Fibroblast of the aortic adventitia (primary cell): Measurements from ENCODE around the gene RGS6. TPM values are rescaled to one million over a fixed set of nuclear protein-coding genes. Genes with fewer than 3 reads are reported as not detected.
A peak's percentile ranks its signal among the peaks of the same experiment; 100 is the strongest.

Experiments used
- DNase-seq: peaks from one replicate; pipeline ENCODE4 v3.0.0-alpha.2; 2010; ENCODE audit warnings: low read depth
- H3K4me3 ChIP-seq: 2 replicates; pipeline ENCODE4 v1.5.1; 2011; ENCODE audit warnings: low read depth, mild to moderate bottlenecking, control low read depth, low read length, moderate library complexity
- total RNA-seq: library from RNA; depleted of rRNA; stranded (reverse); fragments of >200 nt; gene quantifications from 2 replicates; pipeline ENCODE4 v1.2.3, GENCODE V29; 2012; ENCODE audit warnings: low replicate concordance
- TF ChIP-seq, protein P1 (sequence below): IDR thresholded peaks from 2 replicates; pipeline ENCODE4 v1.5.1; 2011; ENCODE audit warnings: mild to moderate bottlenecking, low read length, control low read depth, inconsistent platforms; ENCODE audit not compliant: insufficient read depth

RGS6 gene
- total RNA-seq, 1 donor, result not detected

DNA sequence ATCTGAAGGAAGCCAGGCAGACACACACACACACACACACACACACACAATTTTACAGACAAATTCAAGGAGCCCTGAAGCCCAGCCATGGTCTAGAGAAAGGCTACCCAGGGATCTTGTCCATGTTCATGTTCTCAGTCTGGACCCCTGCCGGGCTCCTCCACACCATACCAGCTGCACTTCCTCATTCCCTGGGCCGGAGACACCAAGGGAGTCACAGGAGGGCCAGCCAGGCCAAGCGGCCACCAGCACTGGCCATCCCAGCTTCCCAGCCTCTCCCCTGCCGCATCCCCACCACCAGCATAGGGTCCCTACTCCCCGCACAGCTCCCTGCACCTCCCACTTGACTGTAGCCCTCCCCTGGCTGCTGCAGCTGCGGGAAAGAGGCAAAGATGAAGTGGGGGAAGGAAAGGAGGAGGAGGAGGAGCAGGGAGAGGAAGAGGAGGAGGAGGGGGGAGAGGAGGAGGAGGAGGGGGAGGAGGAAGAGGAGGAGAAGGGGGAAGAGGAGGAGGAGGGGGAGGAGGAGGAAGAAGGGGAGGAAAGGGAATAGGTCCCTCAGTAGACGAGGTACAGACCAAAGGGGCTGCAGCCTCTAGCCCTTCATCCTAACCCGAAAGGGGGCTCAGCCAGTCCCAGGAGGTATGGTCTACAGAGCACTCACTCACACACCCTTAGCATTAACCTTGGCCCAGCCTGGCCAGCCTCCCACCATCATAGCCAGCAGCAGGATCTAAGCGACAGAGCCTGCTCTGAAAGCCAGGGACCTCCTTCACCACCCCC, 668.5 kb downstream of the RGS6 start:
- DNase-seq, result no peak
- TF ChIP-seq, protein P1, sequence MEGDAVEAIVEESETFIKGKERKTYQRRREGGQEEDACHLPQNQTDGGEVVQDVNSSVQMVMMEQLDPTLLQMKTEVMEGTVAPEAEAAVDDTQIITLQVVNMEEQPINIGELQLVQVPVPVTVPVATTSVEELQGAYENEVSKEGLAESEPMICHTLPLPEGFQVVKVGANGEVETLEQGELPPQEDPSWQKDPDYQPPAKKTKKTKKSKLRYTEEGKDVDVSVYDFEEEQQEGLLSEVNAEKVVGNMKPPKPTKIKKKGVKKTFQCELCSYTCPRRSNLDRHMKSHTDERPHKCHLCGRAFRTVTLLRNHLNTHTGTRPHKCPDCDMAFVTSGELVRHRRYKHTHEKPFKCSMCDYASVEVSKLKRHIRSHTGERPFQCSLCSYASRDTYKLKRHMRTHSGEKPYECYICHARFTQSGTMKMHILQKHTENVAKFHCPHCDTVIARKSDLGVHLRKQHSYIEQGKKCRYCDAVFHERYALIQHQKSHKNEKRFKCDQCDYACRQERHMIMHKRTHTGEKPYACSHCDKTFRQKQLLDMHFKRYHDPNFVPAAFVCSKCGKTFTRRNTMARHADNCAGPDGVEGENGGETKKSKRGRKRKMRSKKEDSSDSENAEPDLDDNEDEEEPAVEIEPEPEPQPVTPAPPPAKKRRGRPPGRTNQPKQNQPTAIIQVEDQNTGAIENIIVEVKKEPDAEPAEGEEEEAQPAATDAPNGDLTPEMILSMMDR, result no peak
- H3K4me3 ChIP-seq, result no peak overlapping the region

DNA sequence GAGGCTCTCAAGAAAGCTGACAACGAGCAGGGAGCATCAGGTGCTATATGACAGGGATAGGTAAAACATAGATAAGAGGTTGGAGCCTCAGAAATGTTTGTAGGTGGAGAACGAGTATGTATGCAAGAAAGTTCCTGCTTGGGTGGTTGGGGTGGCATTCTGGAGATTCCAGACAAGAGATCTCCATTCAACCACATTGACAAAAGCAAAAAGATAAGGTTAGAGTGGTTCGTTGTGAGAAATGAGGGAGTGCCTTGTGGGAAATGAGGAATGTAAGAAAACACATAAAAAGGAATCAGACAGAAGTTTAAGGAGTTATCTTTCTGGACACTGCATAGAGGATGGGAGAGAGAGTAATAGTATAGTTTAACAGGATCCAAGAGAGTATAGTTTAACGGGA, 671.4 kb downstream of the RGS6 start:
- no peak overlapping the region for H3K4me3 ChIP-seq
- TF ChIP-seq, protein P1, result no peak
- peak; percentile 36 for DNase-seq

DNA sequence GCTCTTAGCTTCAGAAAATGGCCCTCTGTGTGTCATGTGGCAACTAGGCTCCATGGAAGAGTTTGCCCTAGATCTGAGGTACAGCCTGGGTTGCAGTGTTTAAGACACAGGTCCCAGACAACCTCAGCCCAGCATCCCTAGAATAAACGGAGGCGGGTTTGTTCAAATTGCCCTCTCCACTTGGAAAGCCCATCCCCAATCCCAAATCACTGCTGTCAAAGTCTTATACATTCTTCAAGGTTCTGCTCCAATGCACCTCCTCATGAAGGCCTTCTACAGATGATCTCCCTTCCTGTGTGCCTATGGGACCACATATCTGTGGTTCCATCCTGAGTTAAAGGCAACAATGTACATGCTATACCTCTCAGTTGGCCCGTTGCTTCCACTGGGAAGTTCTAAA, 671.9 kb downstream of the RGS6 start:
- DNase-seq, result no peak
- no peak overlapping the region for H3K4me3 ChIP-seq
- TF ChIP-seq, protein P1, result no peak

DNA sequence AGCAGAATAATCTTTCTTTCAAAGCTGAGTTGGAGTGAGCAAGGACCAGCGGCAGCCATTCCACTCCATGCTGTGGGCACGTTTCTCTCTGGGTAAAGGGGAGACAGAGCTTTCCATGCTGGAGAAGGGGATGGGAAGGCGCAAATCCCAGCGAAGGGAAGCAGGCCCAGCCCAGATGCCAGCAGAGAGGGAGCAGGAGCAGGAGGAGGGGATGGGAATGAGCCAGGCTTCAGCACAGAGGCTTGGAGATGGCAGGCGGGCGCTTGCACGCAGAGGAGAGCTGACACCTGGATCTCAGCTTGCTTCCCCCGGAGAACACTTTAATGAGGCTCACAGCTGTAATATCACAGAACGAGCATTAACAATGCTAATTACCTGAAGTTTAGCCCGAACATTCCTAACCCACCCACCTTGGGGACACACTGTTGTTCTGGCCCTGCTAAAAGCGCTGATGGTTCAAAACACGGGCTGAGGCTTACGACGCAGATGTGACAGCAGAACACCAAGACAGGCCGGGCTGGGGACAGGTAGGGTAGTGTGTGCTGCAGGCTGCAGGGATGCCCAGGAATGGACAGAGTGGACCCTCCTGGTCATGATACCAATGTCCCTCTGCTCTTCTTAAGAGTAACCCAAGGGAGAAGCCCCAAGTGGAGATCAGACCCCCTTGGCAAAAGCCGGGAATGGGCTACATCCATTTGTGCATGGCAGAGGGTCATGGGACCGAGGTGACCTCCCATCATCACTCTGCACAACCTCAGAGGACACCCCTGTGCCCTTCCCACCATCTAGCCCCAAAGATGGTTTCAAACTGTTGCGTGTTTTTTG, 673.1 kb downstream of the RGS6 start:
- TF ChIP-seq, protein P1, result no peak
- DNase-seq, result no peak
- no peak overlapping the region for H3K4me3 ChIP-seq

DNA sequence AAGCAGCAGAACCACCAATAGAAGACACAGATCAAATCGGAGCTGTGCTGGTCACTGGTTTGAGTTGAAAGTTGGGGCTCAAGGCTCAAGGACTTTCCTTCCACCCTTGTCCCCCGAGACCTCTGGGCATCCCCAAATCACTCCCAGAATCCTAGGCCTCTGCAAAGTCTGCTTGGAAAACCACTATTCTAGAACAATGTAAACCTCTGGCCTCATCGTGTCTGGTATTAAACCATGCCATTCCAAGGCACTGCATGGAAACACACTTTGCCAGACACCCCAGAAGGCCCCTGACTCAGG, 673.6 kb downstream of the RGS6 start:
- no peak overlapping the region for H3K4me3 ChIP-seq
- TF ChIP-seq, protein P1, result no peak
- no peak for DNase-seq

DNA sequence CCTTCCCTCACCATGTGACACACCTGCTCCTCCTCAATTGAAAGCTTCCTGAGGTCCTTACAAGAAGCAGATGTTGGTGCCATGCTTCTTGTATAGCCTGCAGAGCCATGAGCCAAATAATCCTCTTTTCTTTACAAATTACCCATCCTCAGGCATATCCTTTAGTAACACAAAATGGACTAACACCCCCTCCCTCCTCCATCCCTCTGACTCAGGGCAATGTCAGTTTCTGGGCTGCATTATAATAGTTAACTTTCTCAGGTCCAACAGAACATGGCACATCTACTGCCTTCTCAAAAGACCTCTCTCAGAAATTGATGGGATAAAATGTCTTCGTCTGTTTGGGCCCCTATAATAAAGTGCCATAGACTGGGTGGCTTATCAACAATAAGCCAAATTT, 674.6 kb downstream of the RGS6 start:
- no peak overlapping the region for H3K4me3 ChIP-seq
- TF ChIP-seq, protein P1, result no peak
- no peak for DNase-seq
